ENCODE data around the gene ADGRA3.

- TF ChIP-seq SP4 (CRISPR knock-in tag; IDR thresholded peaks at IDR 0.05) (no peak), POLR2A (IDR thresholded peaks at IDR 0.05; ENCODE audit: insufficient read depth in 1 of 2, low read depth in 2 of 2, low read length in 2 of 2) (no peak), REST (IDR thresholded peaks at IDR 0.05; ENCODE audit: borderline replicate concordance in 1 of 2, low read depth in 1 of 2, low read length in 2 of 2) (no peak), CTCF (CRISPR knock-in tag; IDR thresholded peaks at IDR 0.05) (no peak), SP1 (IDR thresholded peaks at IDR 0.05) (no peak), SP1 (CRISPR knock-in tag; IDR thresholded peaks at IDR 0.05) (no peak), ZNF652 (CRISPR knock-in tag; IDR thresholded peaks at IDR 0.05; ENCODE audit: borderline replicate concordance, low read depth) (no peak), SIX1 (CRISPR knock-in tag; IDR thresholded peaks at IDR 0.05; ENCODE audit: borderline replicate concordance) (no peak), ZFP82 (CRISPR knock-in tag; IDR thresholded peaks at IDR 0.05; ENCODE audit: borderline replicate concordance) (no peak), ZNF766 (CRISPR knock-in tag; IDR thresholded peaks at IDR 0.05; ENCODE audit: borderline replicate concordance) (no peak), ZNF777 (CRISPR knock-in tag; IDR thresholded peaks at IDR 0.05) (no peak), ZNF383 (CRISPR knock-in tag; IDR thresholded peaks at IDR 0.05; ENCODE audit: borderline replicate concordance) (no peak), NFYC (CRISPR knock-in tag; IDR thresholded peaks at IDR 0.05) (no peak), ZNF577 (CRISPR knock-in tag; IDR thresholded peaks at IDR 0.05; ENCODE audit: borderline replicate concordance, low read depth) (no peak)
Measured at GRCh38 chr4:22510750-22511149, 5.1 kb downstream of the ADGRA3 start.
